KOPT-K1 (cell line): ENCODE data around the gene USE1.
A peak's percentile ranks its signal among the peaks of the same experiment; 100 is the strongest.

ENCODE experiments used
- H3K27ac ChIP-seq: fragments of 200-600 bp; sonication (generic); 2 replicates; pipeline ENCODE4 v1.5.1; 2016; ENCODE audit warnings: antibody characterized with exemption, mild to moderate bottlenecking, low read depth, low read length; ENCODE audit not compliant: poor library complexity, severe bottlenecking
- H3K36me3 ChIP-seq: fragments of 200-600 bp; sonication (generic); 2 replicates; pipeline ENCODE4 v1.5.1; 2017; ENCODE audit warnings: antibody characterized with exemption, mild to moderate bottlenecking, low read length, moderate library complexity; ENCODE audit not compliant: insufficient read depth
- H3K9me3 ChIP-seq: fragments of 200-600 bp; sonication (generic); 2 replicates; pipeline ENCODE4 v1.5.1; 2017; ENCODE audit warnings: antibody characterized with exemption, low read length, mild to moderate bottlenecking; ENCODE audit not compliant: insufficient read depth, poor library complexity, severe bottlenecking

Gene USE1

GRCh38 chr19:17195106-17195505 is 20.1 kb upstream of the USE1 start:
- Histone ChIP-seq H3K27ac (no peak overlapping the region), H3K9me3 (no peaks in the 10 kb centered on the region), H3K36me3 (peaks cover 96% of the 10 kb centered on the region)

GRCh38 chr19:17196610-17197009 is 18.5 kb upstream of the USE1 start:
- Histone ChIP-seq H3K9me3 (no peaks in the 10 kb centered on the region), H3K36me3 (peaks cover 96% of the 10 kb centered on the region), H3K27ac (no peak overlapping the region)

GRCh38 chr19:17197666-17198065 is 17.5 kb upstream of the USE1 start:
- no peak overlapping the region for H3K27ac ChIP-seq
- H3K36me3 ChIP-seq, result peaks cover 96% of the 10 kb centered on the region

GRCh38 chr19:17200408-17201079 is 14.6 kb upstream of the USE1 start:
- no peak overlapping the region for H3K27ac ChIP-seq
- peaks cover 96% of the 10 kb centered on the region for H3K36me3 ChIP-seq
- H3K9me3 ChIP-seq, result no peaks in the 10 kb centered on the region

More at GRCh38 chr19:17197666-17198065, 17.5 kb upstream of the USE1 start:
- no peaks in the 10 kb centered on the region for H3K9me3 ChIP-seq

- Histone ChIP-seq H3K36me3 (peaks cover 97% of the 10 kb centered on the region), H3K9me3 (no peaks in the 10 kb centered on the region), H3K27ac (no peak overlapping the region)
Measured at GRCh38 chr19:17202249-17202648, 12.9 kb upstream of the USE1 start.

GRCh38 chr19:17202713-17203112 is 12.4 kb upstream of the USE1 start:
- H3K9me3 ChIP-seq, result no peaks in the 10 kb centered on the region
- no peak overlapping the region for H3K27ac ChIP-seq
- H3K36me3 ChIP-seq, result peaks cover 92% of the 10 kb centered on the region

- Histone ChIP-seq H3K9me3 (no peaks in the 10 kb centered on the region), H3K36me3 (peaks cover 88% of the 10 kb centered on the region), H3K27ac (no peak overlapping the region)
Measured at GRCh38 chr19:17205237-17206140, 9.7 kb upstream of the USE1 start.

GRCh38 chr19:17206736-17207581 is 8.2 kb upstream of the USE1 start:
- H3K27ac ChIP-seq, result no peak overlapping the region
- H3K36me3 ChIP-seq, result peaks cover 88% of the 10 kb centered on the region
- H3K9me3 ChIP-seq, result no peaks in the 10 kb centered on the region

- H3K36me3 ChIP-seq, result peaks cover 76% of the 10 kb centered on the region
- H3K9me3 ChIP-seq, result no peaks in the 10 kb centered on the region
- H3K27ac ChIP-seq, result no peak overlapping the region
Measured at GRCh38 chr19:17209126-17210036, 5.8 kb upstream of the USE1 start.

- peaks cover 69% of the 10 kb centered on the region for H3K36me3 ChIP-seq
- H3K9me3 ChIP-seq, result no peaks in the 10 kb centered on the region
- H3K27ac ChIP-seq, result no peak overlapping the region
Measured at GRCh38 chr19:17210296-17210695, 4.9 kb upstream of the USE1 start.

GRCh38 chr19:17211547-17212446 is 3.4 kb upstream of the USE1 start:
- Histone ChIP-seq H3K36me3 (peaks cover 54% of the 10 kb centered on the region), H3K9me3 (no peaks in the 10 kb centered on the region), H3K27ac (no peak overlapping the region)

- Histone ChIP-seq H3K36me3 (peaks cover 63% of the 10 kb centered on the region), H3K9me3 (no peaks in the 10 kb centered on the region), H3K27ac (no peak overlapping the region)
Measured at GRCh38 chr19:17213334-17213733, 1.8 kb upstream of the USE1 start.

- Histone ChIP-seq H3K36me3 (peaks cover 58% of the 10 kb centered on the region), H3K27ac (peak overlapping the region; percentile 84), H3K9me3 (no peaks in the 10 kb centered on the region)
Measured at GRCh38 chr19:17214508-17215126, 540 bp upstream of the USE1 start.
